RWPE2 (cell line): ENCODE data around the gene GET3.

Source experiments
- ATAC-seq: fragments of 200-7000 bp; cut with Tn5 transposase; 3 replicates; pipeline ENCODE4 v1.9.1; 2021; ENCODE audit warnings: low read depth
- DNase-seq: peaks from one replicate; pipeline ENCODE4 v3.0.0-alpha.2; 2020; ENCODE audit warnings: low spot score
- H3K27ac ChIP-seq: fragments of 450-650 bp; 2 replicates; pipeline ENCODE4 v1.5.1; 2017; ENCODE audit warnings: mild to moderate bottlenecking; ENCODE audit not compliant: poor library complexity, severe bottlenecking
- H3K27me3 ChIP-seq: fragments of 250-450 bp; sonication (Bioruptor Pico); 2 replicates; pipeline ENCODE4 v1.5.1; 2021; ENCODE audit warnings: mild to moderate bottlenecking, moderate library complexity; ENCODE audit not compliant: insufficient read depth, poor library complexity, severe bottlenecking
- H3K36me3 ChIP-seq: fragments of 250-450 bp; sonication (Bioruptor Pico); 2 replicates; pipeline ENCODE4 v1.5.1; 2020; ENCODE audit warnings: low read depth, mild to moderate bottlenecking, moderate library complexity
- H3K4me1 ChIP-seq: fragments of 250-450 bp; sonication (Bioruptor Pico); 2 replicates; pipeline ENCODE4 v1.5.1; 2021; ENCODE audit warnings: mild to moderate bottlenecking, moderate library complexity; ENCODE audit not compliant: insufficient read depth, poor library complexity, severe bottlenecking
- H3K4me3 ChIP-seq: fragments of 250-450 bp; sonication (Bioruptor Pico); 2 replicates; pipeline ENCODE4 v1.5.1; 2021; ENCODE audit warnings: mild to moderate bottlenecking, moderate library complexity; ENCODE audit not compliant: severe bottlenecking
- H3K9me3 ChIP-seq: fragments of 250-450 bp; sonication (Bioruptor Pico); 2 replicates; pipeline ENCODE4 v1.5.1; 2021; ENCODE audit warnings: mild to moderate bottlenecking, moderate library complexity; ENCODE audit not compliant: severe bottlenecking
- CTCF ChIP-seq: fragments of 450-650 bp; IDR thresholded peaks from one replicate; pipeline ENCODE4 v1.5.1; 2017; ENCODE audit warnings: mild to moderate bottlenecking, moderate library complexity; ENCODE audit not compliant: poor library complexity, severe bottlenecking

The GET3 gene

GRCh38 chr19:12756150-12756883, 19.0 kb downstream of the GET3 start:
- no peaks in the 10 kb centered on the region for H3K4me1 ChIP-seq
- H3K27ac ChIP-seq, result no peak overlapping the region
- H3K9me3 ChIP-seq, result no peaks in the 10 kb centered on the region
- no peak for TF ChIP-seq CTCF
- no peaks in the 10 kb centered on the region for H3K36me3 ChIP-seq
- H3K4me3 ChIP-seq, result no peak overlapping the region
- DNase-seq (no peak), ATAC-seq (no peak)
- H3K27me3 ChIP-seq, result no peaks in the 10 kb centered on the region

DNA sequence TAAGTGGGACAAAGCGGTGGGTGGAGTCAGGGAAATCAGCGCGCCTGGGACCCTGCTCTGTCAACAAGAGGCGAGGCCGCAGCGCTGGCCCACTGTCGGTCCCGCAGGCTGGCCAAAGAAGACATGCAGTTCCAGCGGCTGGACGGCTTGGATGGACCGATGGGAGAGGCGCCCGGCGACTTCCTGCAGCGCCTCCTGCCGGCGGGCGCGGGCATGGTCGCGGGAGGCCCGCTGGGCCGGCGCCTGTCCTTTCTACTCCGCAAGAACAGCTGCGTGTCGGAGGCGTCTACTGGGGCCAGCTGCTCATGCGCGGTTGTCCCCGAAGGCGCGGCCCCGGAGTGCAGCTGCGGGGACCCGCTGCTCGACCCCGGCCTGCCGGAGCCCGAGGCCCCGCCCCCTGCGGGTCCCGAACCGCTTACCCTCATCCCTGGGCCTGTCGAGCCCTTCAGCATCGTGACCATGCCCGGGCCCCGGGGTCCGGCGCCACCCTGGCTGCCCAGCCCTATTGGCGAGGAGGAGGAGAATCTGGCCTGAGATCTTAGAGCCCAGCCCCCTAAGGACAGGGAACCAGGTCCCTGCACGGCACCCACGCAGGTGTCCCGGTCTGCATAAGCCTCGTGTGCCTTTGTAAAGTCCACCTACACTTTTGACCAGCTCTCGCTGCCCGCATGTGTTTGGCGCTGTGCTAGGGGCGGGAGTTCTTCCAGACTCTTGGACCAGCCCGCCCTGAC, 20.4 kb downstream of the GET3 start:
- Histone ChIP-seq H3K9me3 (no peaks in the 10 kb centered on the region), H3K4me1 (no peaks in the 10 kb centered on the region), H3K27ac (no peak overlapping the region), H3K4me3 (peak overlapping the region; percentile 4), H3K36me3 (peaks cover 4% of the 10 kb centered on the region; the same call in 1 of the 2 replicates), H3K27me3 (no peaks in the 10 kb centered on the region)
- ATAC-seq (peak; percentile 56), DNase-seq (no peak)
- TF ChIP-seq CTCF, result peak; percentile 82

GRCh38 chr19:12759686-12760085, 22.4 kb downstream of the GET3 start:
- no peak for TF ChIP-seq CTCF
- peaks cover 23% of the 10 kb centered on the region for H3K36me3 ChIP-seq
- no peaks in the 10 kb centered on the region for H3K9me3 ChIP-seq
- no peaks in the 10 kb centered on the region for H3K4me1 ChIP-seq
- ATAC-seq, result no peak
- no peak for DNase-seq
- no peak overlapping the region for H3K27ac ChIP-seq
- H3K4me3 ChIP-seq, result no peak overlapping the region
- H3K27me3 ChIP-seq, result no peaks in the 10 kb centered on the region

GRCh38 chr19:12763100-12763499, 25.8 kb downstream of the GET3 start:
- Histone ChIP-seq H3K4me3 (no peak overlapping the region), H3K27me3 (no peaks in the 10 kb centered on the region), H3K36me3 (peaks cover 42% of the 10 kb centered on the region), H3K9me3 (no peaks in the 10 kb centered on the region), H3K27ac (no peak overlapping the region), H3K4me1 (no peaks in the 10 kb centered on the region)
- no peak for DNase-seq
- no peak for TF ChIP-seq CTCF
- no peak for ATAC-seq

DNA sequence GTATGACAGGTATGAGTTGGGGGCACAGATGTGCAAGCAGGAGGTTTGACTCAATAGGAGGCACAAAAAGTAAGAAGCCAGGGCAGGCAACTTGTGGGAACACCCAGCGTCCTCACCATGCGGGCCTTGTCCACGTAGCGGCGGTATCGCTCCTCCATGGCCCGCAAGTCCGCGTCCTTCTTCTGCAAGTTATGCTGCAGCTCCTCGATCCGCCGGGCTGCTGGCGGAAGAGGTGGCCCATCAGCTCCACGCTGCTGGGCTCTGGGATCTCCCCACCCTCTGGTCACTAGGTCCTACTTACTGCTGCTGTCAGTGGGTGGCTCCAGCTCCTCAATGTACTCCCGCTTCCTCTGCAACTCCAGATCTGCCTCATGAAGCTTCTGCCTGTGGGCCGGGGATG, 27.4 kb downstream of the GET3 start:
- Histone ChIP-seq H3K4me1 (no peaks in the 10 kb centered on the region), H3K36me3 (peaks cover 51% of the 10 kb centered on the region), H3K27ac (no peak overlapping the region), H3K27me3 (no peaks in the 10 kb centered on the region), H3K9me3 (no peaks in the 10 kb centered on the region), H3K4me3 (no peak overlapping the region)
- TF ChIP-seq CTCF, result no peak
- DNase-seq (no peak), ATAC-seq (no peak)
